Panc1 (cell line): Measurements from ENCODE around the gene CNST. TPM values are rescaled to one million over a fixed set of nuclear protein-coding genes. Genes with fewer than 3 reads are reported as not detected.

Experiments
- ATAC-seq: fragments of 200-7000 bp; cut with Tn5 transposase; 2 replicates; pipeline ENCODE4 v1.9.1; 2020; ENCODE audit warnings: mild to moderate bottlenecking, moderate library complexity
- BruUV-seq: library from RNA; stranded (reverse); fragments of 400-500 nt; replicated peaks from 2 replicates; lab custom pipeline; 2021; lab: Mats Ljungman, UMichigan
- CTCF ChIA-PET: fragments of 300-600 bp; sonication (Branson Sonifier 250); formaldehyde crosslinking; loops from one replicate; lab custom pipeline; 2022; ENCODE audit warnings: antibody characterized with exemption; lab: Charles Lee
- POLR2A ChIA-PET: fragments of 300-600 bp; sonication (Branson Sonifier 250); formaldehyde crosslinking; loops from one replicate; lab custom pipeline; 2022; ENCODE audit warnings: antibody characterized with exemption; lab: Charles Lee
- DNase-seq: peaks from one replicate; pipeline ENCODE4 v3.0.0-alpha.2; 2010; ENCODE audit warnings: low read depth, low spot score
- H3K27ac ChIP-seq: 2 replicates; pipeline ENCODE4 v1.5.1; 2011; ENCODE audit warnings: mild to moderate bottlenecking, low read length, inconsistent platforms
- H3K27me3 ChIP-seq: fragments of 200-500 bp; sonication (Bioruptor generic); 2 replicates; pipeline ENCODE4 v1.6.0; 2014; ENCODE audit warnings: low read length, inconsistent platforms; ENCODE audit not compliant: control insufficient read depth, insufficient read depth
- H3K36me3 ChIP-seq: fragments of 200-500 bp; sonication (Bioruptor generic); 2 replicates; pipeline ENCODE4 v1.5.1; 2014; ENCODE audit warnings: inconsistent platforms, mild to moderate bottlenecking, low read length, moderate library complexity; ENCODE audit not compliant: control insufficient read depth, insufficient read depth
- H3K4me1 ChIP-seq: 2 replicates; pipeline ENCODE4 v1.5.1; 2011; ENCODE audit warnings: inconsistent platforms, mild to moderate bottlenecking, low read length, moderate library complexity; ENCODE audit not compliant: control insufficient read depth, insufficient read depth
- H3K4me3 ChIP-seq, 2 experiments: 2 replicates each; pipeline ENCODE4 v1.5.1; 2011 to 2012; ENCODE audit warnings: low read depth in 2 of 2, low read length in 2 of 2, mild to moderate bottlenecking in 2 of 2, inconsistent platforms in 1 of 2, moderate library complexity in 1 of 2
- H3K9me3 ChIP-seq: fragments of 200-500 bp; sonication (Bioruptor generic); 2 replicates; pipeline ENCODE4 v1.5.1; 2014; ENCODE audit warnings: low read depth, mild to moderate bottlenecking, inconsistent platforms, low read length, moderate library complexity; ENCODE audit not compliant: control insufficient read depth, insufficient read depth
- CTCF ChIP-seq: fragments of 450-650 bp; IDR thresholded peaks from 2 replicates; pipeline ENCODE4 v1.5.1; 2017; ENCODE audit warnings: mild to moderate bottlenecking
- POLR2AphosphoS5 ChIP-seq: IDR thresholded peaks from 2 replicates; pipeline ENCODE4 v1.6.1; 2012; ENCODE audit warnings: mild to moderate bottlenecking, low read depth, low read length, moderate library complexity
- REST ChIP-seq, 2 experiments: IDR thresholded peaks; 2 replicates each; pipeline ENCODE4 v1.6.1; 2011 to 2012; ENCODE audit warnings: low read depth in 2 of 2, control low read depth in 1 of 2, low read length in 1 of 2, mild to moderate bottlenecking in 1 of 2, moderate library complexity in 1 of 2; ENCODE audit not compliant: insufficient read depth in 1 of 2
- SIN3A ChIP-seq: IDR thresholded peaks from 2 replicates; pipeline ENCODE4 v1.6.1; 2012; ENCODE audit warnings: low read depth, mild to moderate bottlenecking, low read length, moderate library complexity, borderline replicate concordance; ENCODE audit not compliant: insufficient read depth
- TCF7L2 ChIP-seq: IDR thresholded peaks from 2 replicates; pipeline ENCODE4 v1.6.1; 2011; ENCODE audit warnings: mild to moderate bottlenecking, low read depth, low read length, inconsistent platforms
- in situ Hi-C: cut with HindIII; loops from 2 replicates; pipeline ENCODE4 v1.10.0; 2016; ENCODE audit warnings: low sequenced_read_pairs, low pct_unique_long_range_greater_than_20kb
- intact Hi-C: fragments of 100-400 bp; cut with micrococcal nuclease; formaldehyde crosslinking; loops from one replicate; pipeline ENCODE4 v1.10.0; 2022; ENCODE audit not compliant: unreplicated experiment
- total RNA-seq: library from RNA; stranded (reverse); gene quantifications from one replicate; pipeline ENCODE4 v1.2.1, GENCODE V29; 2021; ENCODE audit not compliant: unreplicated experiment

Gene CNST
- total RNA-seq, 1 experiment from 2014 or later = 18.5 TPM

- CTCF ChIA-PET = interaction anchor here (0.9 kb wide), 1 partner anchor 20 kb away, joined by 4 read pairs; no protein-coding TSS in a partner anchor
- ATAC-seq (no peak), DNase-seq (no peak)
- POLR2A ChIA-PET = no interaction called here
- no peaks in the 10 kb centered on the region for H3K4me1 ChIP-seq
- H3K36me3 ChIP-seq = no peaks in the 10 kb centered on the region
- no TSS peak for BruUV-seq
- in situ Hi-C loops = no loop called here
- H3K27me3 ChIP-seq = no peaks in the 10 kb centered on the region
- H3K4me3 ChIP-seq = no peak overlapping the region
- intact Hi-C loops = loop anchor here (5.0 kb wide), 1 partner anchor 206 kb away; no protein-coding TSS in a partner anchor
- TF ChIP-seq SIN3A (no peak), CTCF (no peak), REST (IDR thresholded peaks at IDR 0.05; ENCODE audit: insufficient read depth in 1 of 2, low read depth in 2 of 2, low read length in 1 of 2) (no peak), POLR2AphosphoS5 (no peak), TCF7L2 (no peak)
- no peak overlapping the region for H3K27ac ChIP-seq
- no peaks in the 10 kb centered on the region for H3K9me3 ChIP-seq
These were observed 137.3 kb downstream of the CNST start for GRCh38 chr1:246703581-246703980.

- no peak for TF ChIP-seq REST (IDR thresholded peaks at IDR 0.05; ENCODE audit: insufficient read depth in 1 of 2, low read depth in 2 of 2, low read length in 1 of 2)
- TF ChIP-seq SIN3A = no peak
- TF ChIP-seq CTCF = no peak
- no peak for TF ChIP-seq TCF7L2
- no peak for TF ChIP-seq POLR2AphosphoS5
- in situ Hi-C loops = no loop called here
- intact Hi-C loops = no loop called here
- H3K27ac ChIP-seq = no peak overlapping the region
- DNase-seq (no peak), ATAC-seq (no peak)
- no peaks in the 10 kb centered on the region for H3K9me3 ChIP-seq
- H3K4me3 ChIP-seq = no peak overlapping the region
- ChIA-PET POLR2A (no interaction called here), CTCF (no interaction called here)
- H3K36me3 ChIP-seq = no peaks in the 10 kb centered on the region
- H3K27me3 ChIP-seq = no peaks in the 10 kb centered on the region
- H3K4me1 ChIP-seq = no peaks in the 10 kb centered on the region
- BruUV-seq = no TSS peak
These were observed 139.1 kb downstream of the CNST start for GRCh38 chr1:246705368-246705767.
